Suprapubic skin (tissue), 4 donors: ENCODE data around the gene PPP1R27.

Experiments
- CTCF ChIP-seq, 2 donors: fragments of 200-600 bp in 1 of 2; fragments of 450-650 bp in 1 of 2; sonication (generic) in 1 of 2; IDR thresholded peaks; one replicate each; pipeline ENCODE4 v1.5.1; 2016 to 2019; ENCODE audit warnings: antibody characterized with exemption in 2 of 2, mild to moderate bottlenecking in 1 of 2, moderate library complexity in 1 of 2
- EP300 ChIP-seq: sonication (generic); formaldehyde crosslinking; IDR thresholded peaks from one replicate; pipeline ENCODE4 v1.6.1; 2017; ENCODE audit warnings: antibody characterized with exemption
- POLR2A ChIP-seq, 2 donors: fragments of 450-650 bp; IDR thresholded peaks; one replicate each; pipeline ENCODE4 v1.6.1; 2017; ENCODE audit warnings: antibody characterized with exemption in 2 of 2, mild to moderate bottlenecking in 2 of 2, moderate library complexity in 2 of 2
- POLR2AphosphoS5 ChIP-seq, 3 donors: sonication (generic); formaldehyde crosslinking; IDR thresholded peaks; one replicate each; pipeline ENCODE4 v1.6.1; 2017; ENCODE audit warnings: antibody characterized with exemption in 3 of 3

- no peak for TF ChIP-seq POLR2A (IDR thresholded peaks at IDR 0.05)
- peak; percentile 29 to 60 for TF ChIP-seq CTCF (IDR thresholded peaks at IDR 0.05)
- TF ChIP-seq EP300: no peak
- no peak for TF ChIP-seq POLR2AphosphoS5 (IDR thresholded peaks at IDR 0.05)
Measured at GRCh38 chr17:81821603-81822311, 13.1 kb downstream of the PPP1R27 start.
